Smooth muscle cell (in vitro differentiated cells): ENCODE measurements around the gene NDUFB5. TPM values are rescaled to one million over a fixed set of nuclear protein-coding genes. Genes with fewer than 3 reads are reported as not detected.

Source experiments
- DNase-seq: peaks from one replicate; lab custom pipeline; 2025; ENCODE audit not compliant: unreplicated experiment; lab: John Stamatoyannopoulos, UW
- H2AFZ ChIP-seq: fragments of 200-600 bp; sonication (generic); 2 replicates; pipeline ENCODE4 v1.6.0; 2016; ENCODE audit warnings: antibody characterized with exemption, low read depth, mild to moderate bottlenecking
- H3F3A ChIP-seq: fragments of 200-600 bp; sonication (generic); 2 replicates; pipeline ENCODE4 v1.6.0; 2017; ENCODE audit warnings: antibody characterized with exemption, low read depth
- H3K27ac ChIP-seq: fragments of 200-600 bp; sonication (generic); 2 replicates; pipeline ENCODE4 v1.5.1; 2016; ENCODE audit warnings: low read depth, mild to moderate bottlenecking
- H3K27me3 ChIP-seq: fragments of 200-600 bp; sonication (generic); 2 replicates; pipeline ENCODE4 v1.6.1; 2016; ENCODE audit warnings: low read depth, mild to moderate bottlenecking
- H3K36me3 ChIP-seq: fragments of 200-600 bp; sonication (generic); 2 replicates; pipeline ENCODE4 v1.5.1; 2016; ENCODE audit warnings: low read depth
- H3K4me1 ChIP-seq: fragments of 200-600 bp; sonication (generic); 2 replicates; pipeline ENCODE4 v1.5.1; 2016; ENCODE audit warnings: low read depth
- H3K4me2 ChIP-seq: fragments of 200-600 bp; sonication (generic); 2 replicates; pipeline ENCODE4 v1.6.0; 2016; ENCODE audit warnings: mild to moderate bottlenecking
- H3K4me3 ChIP-seq: fragments of 200-600 bp; sonication (generic); 2 replicates; pipeline ENCODE4 v1.5.1; 2016; ENCODE audit warnings: mild to moderate bottlenecking
- H3K79me2 ChIP-seq: fragments of 200-600 bp; sonication (generic); 2 replicates; pipeline ENCODE4 v1.6.0; 2016; ENCODE audit warnings: low read depth, mild to moderate bottlenecking
- H3K9ac ChIP-seq: fragments of 200-600 bp; sonication (generic); 2 replicates; pipeline ENCODE4 v1.6.0; 2016; ENCODE audit warnings: low read depth
- H3K9me3 ChIP-seq: fragments of 200-600 bp; sonication (generic); replicated peaks from 2 replicates; pipeline ENCODE4 v1.5.1; 2016; ENCODE audit warnings: low read depth
- H4K20me1 ChIP-seq: fragments of 200-600 bp; sonication (generic); 2 replicates; pipeline ENCODE4 v1.6.0; 2016; ENCODE audit warnings: low read depth
- CTCF ChIP-seq: fragments of 200-600 bp; sonication (generic); IDR thresholded peaks from 2 replicates; pipeline ENCODE4 v1.5.1; 2017; ENCODE audit warnings: borderline replicate concordance, mild to moderate bottlenecking, antibody characterized with exemption; ENCODE audit not compliant: insufficient read depth, poor library complexity, severe bottlenecking
- WGBS: methylation state at CpG from one replicate; pipeline ENCODE4 v1.1.7; 2016; ENCODE audit warnings: low lambda C conversion rate; 5-methylcytosine and 5-hydroxymethylcytosine counted together
- polyA plus RNA-seq: library from polyadenylated mRNA; unstranded; fragments of >200 nt; fragmentation: Nextera tagmentation; extraction: Ambion mirVana; gene quantifications from 2 replicates; pipeline ENCODE4 v1.2.1, GENCODE V29; 2016
- total RNA-seq: library from RNA; depleted of rRNA; stranded (reverse); fragments of >200 nt; gene quantifications from 2 replicates; pipeline ENCODE4 v1.2.3, GENCODE V29; 2014

NDUFB5 gene
- total and polyA plus RNA-seq, 2 experiments from 2014 or later, result 115 to 171 TPM

GRCh38 chr3:179646177-179646576 is 41.6 kb downstream of the NDUFB5 start:
- Histone ChIP-seq H3K27ac (no peak overlapping the region), H3F3A (no peaks in the 10 kb centered on the region), H3K36me3 (no peaks in the 10 kb centered on the region), H3K4me2 (no peak overlapping the region), H4K20me1 (no peaks in the 10 kb centered on the region), H3K79me2 (no peaks in the 10 kb centered on the region), H3K9ac (no peak overlapping the region), H3K4me3 (no peak overlapping the region), H3K27me3 (no peaks in the 10 kb centered on the region), H3K4me1 (no peaks in the 10 kb centered on the region), H2AFZ (no peak overlapping the region), H3K9me3 (no peaks in the 10 kb centered on the region)
- DNase-seq, result no peak
- WGBS, result 87% methylated on average over 3 of the region's 3 CpGs
- TF ChIP-seq CTCF, result no peak

GRCh38 chr3:179651687-179652446 is 47.3 kb downstream of the NDUFB5 start:
- Histone ChIP-seq H3K27me3 (no peaks in the 10 kb centered on the region), H3K27ac (no peak overlapping the region), H3K79me2 (peaks cover 20% of the 10 kb centered on the region), H3K4me3 (peak overlapping the region; percentile 89), H3K4me1 (peaks cover 6% of the 10 kb centered on the region), H3K36me3 (no peaks in the 10 kb centered on the region), H3K9me3 (no peaks in the 10 kb centered on the region), H3K9ac (no peak overlapping the region), H2AFZ (peak overlapping the region; percentile 91), H3F3A (peaks cover 8% of the 10 kb centered on the region), H4K20me1 (no peaks in the 10 kb centered on the region), H3K4me2 (peak overlapping the region; percentile 97)
- TF ChIP-seq CTCF, result no peak
- DNase-seq, result no peak
- WGBS, result 54% methylated on average over 11 of the region's 11 CpGs

- Histone ChIP-seq H3K9ac (peak within 1 kb of the TSS; percentile 44), H3K9me3 (no peaks in the 10 kb centered on the region), H3K36me3 (no peaks in the 10 kb centered on the region), H3K27ac (peak within 1 kb of the TSS; percentile 6), H3K4me1 (peaks cover 6% of the 10 kb centered on the region), H4K20me1 (no peaks in the 10 kb centered on the region), H3K27me3 (no peaks in the 10 kb centered on the region), H2AFZ (peak within 1 kb of the TSS; percentile 100), H3K79me2 (peaks cover 24% of the 10 kb centered on the region), H3K4me3 (peak within 1 kb of the TSS; percentile 89), H3F3A (peaks cover 8% of the 10 kb centered on the region), H3K4me2 (peak within 1 kb of the TSS; percentile 97)
- peak; percentile 63 for DNase-seq
- 1% methylated on average over 28 of the region's 56 CpGs for WGBS
- TF ChIP-seq CTCF, result no peak
These were observed 48.0 kb downstream of the NDUFB5 start, which contains the start of gene USP13 for GRCh38 chr3:179652447-179653095. Gene USP13 (plus strand): TSS chr3:179653040. CDS start chr3:179653226, 186 bp downstream.
